Measurements from ENCODE around the gene GOLGA6L22.
"Not testable (repeated sequence)": the region's sequence is repeated elsewhere in the genome, so short reads cannot be mapped to it uniquely, and the experiment has no call there.

Gene GOLGA6L22

DNA sequence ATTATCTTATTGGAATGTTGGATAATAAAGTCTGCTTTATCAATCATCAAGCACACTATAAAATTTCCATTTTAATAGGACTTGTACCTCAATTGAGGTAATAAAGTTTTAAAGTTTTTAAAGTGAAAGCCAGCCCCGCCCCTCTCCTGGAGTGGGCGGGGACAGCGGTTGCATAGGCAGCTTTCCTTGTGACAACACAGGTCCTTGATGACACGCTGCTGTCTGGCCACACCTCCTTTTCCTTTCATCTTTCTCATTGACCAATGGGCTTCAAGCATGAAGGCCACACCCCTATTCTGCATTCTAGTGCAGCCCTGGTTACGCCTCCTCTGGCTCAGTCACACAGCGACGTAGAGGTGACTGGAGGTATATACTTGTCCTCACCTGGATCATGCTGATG, at the start of gene GOLGA6L22:
TSS of gene GOLGA6L22 (plus strand) at position 301 of the 400 bp plus-strand sequence. CDS start at position 392, 91 bp downstream.
- H3K36me3 ChIP-seq (ENCODE audit: control insufficient read depth, insufficient read depth, low read length); H3K9me3 ChIP-seq (ENCODE audit: control insufficient read depth, insufficient read depth, low read length); H3K9ac ChIP-seq (ENCODE audit: low read depth, low read length); H3K27me3 ChIP-seq (ENCODE audit: control insufficient read depth, insufficient read depth, low read length); H3K4me3 ChIP-seq (ENCODE audit: low read depth, low read length); H3K4me1 ChIP-seq (ENCODE audit: control insufficient read depth, insufficient read depth, low read length): not testable (repeated sequence)

DNA sequence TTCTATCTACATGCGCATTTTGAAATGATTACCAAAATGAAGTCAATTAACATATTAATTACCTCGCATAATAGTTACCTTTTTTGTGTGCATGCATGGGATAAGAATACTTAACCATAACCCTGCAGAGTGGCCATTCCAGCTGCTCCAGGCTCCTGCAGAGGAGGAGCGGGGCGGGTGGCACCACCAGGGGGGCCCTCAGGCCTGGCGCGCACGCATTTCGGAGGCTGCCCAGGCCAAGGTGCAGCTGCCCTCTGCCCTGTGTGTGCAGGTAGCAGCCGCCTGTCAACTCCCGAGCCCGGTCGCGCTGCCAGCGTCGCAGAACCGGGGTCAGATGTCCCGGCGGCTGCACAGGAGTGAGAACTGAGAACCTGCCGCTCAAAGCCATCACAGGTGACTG, 41.4 kb upstream of the GOLGA6L22 start:
- not testable (repeated sequence) for H3K36me3 ChIP-seq (ENCODE audit: control insufficient read depth, insufficient read depth, low read length); H3K27me3 ChIP-seq (ENCODE audit: control insufficient read depth, insufficient read depth, low read length); H3K9me3 ChIP-seq (ENCODE audit: control insufficient read depth, insufficient read depth, low read length); H3K4me3 ChIP-seq (ENCODE audit: low read depth, low read length); H3K4me1 ChIP-seq (ENCODE audit: control insufficient read depth, insufficient read depth, low read length); H3K9ac ChIP-seq (ENCODE audit: low read depth, low read length)

GRCh38 chr15:22417795-22418194, 40.9 kb upstream of the GOLGA6L22 start:
- H3K4me1 ChIP-seq (ENCODE audit: control insufficient read depth, insufficient read depth, low read length); H3K9me3 ChIP-seq (ENCODE audit: control insufficient read depth, insufficient read depth, low read length); H3K9ac ChIP-seq (ENCODE audit: low read depth, low read length); H3K4me3 ChIP-seq (ENCODE audit: low read depth, low read length); H3K27me3 ChIP-seq (ENCODE audit: control insufficient read depth, insufficient read depth, low read length); H3K36me3 ChIP-seq (ENCODE audit: control insufficient read depth, insufficient read depth, low read length): not testable (repeated sequence)

DNA sequence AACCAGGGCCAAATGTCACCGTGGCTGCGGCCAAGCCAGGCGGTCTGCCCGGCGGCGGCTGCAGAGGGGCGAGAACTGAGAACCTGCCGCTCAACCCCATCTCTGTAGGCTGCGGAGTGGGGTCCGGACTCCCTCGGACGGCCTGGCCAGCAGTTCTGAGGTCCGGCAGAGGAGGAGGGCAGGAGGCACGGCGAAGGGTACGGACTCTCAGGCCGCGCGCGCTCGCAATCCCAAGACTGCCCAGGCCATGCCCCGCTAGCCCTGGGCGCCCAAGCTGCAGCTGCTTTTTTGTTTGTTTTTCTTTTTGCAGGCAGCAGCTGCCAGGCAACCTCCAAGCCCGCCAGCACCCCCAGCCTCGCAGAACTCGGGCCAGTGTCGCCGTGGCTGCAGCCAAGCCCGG, 40.5 kb upstream of the GOLGA6L22 start:
- H3K27me3 ChIP-seq (ENCODE audit: control insufficient read depth, insufficient read depth, low read length); H3K36me3 ChIP-seq (ENCODE audit: control insufficient read depth, insufficient read depth, low read length); H3K9ac ChIP-seq (ENCODE audit: low read depth, low read length); H3K4me1 ChIP-seq (ENCODE audit: control insufficient read depth, insufficient read depth, low read length); H3K9me3 ChIP-seq (ENCODE audit: control insufficient read depth, insufficient read depth, low read length); H3K4me3 ChIP-seq (ENCODE audit: low read depth, low read length): not testable (repeated sequence)

DNA sequence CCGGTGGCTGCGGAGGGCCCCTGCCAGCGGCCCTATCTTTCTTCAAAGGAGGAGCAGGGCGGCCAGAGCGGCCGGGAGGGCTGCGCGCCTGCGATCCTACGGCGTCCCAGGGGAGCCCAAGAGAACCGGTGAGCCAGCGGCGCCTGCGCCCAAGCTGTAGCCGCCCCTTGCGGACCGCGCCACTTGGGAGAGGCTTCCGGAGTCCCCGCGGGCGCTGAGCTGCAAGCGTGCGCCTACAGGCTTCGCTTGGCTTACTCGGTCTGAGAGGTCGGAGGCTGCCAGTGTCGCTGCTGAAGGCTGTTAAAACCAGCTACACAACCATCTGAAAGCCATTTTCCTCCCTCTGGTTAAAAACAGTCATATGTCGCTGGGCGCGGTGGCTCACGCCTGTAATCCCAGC, 40.0 kb upstream of the GOLGA6L22 start:
- not testable (repeated sequence) for H3K9me3 ChIP-seq (ENCODE audit: control insufficient read depth, insufficient read depth, low read length); H3K9ac ChIP-seq (ENCODE audit: low read depth, low read length); H3K27me3 ChIP-seq (ENCODE audit: control insufficient read depth, insufficient read depth, low read length); H3K4me1 ChIP-seq (ENCODE audit: control insufficient read depth, insufficient read depth, low read length); H3K4me3 ChIP-seq (ENCODE audit: low read depth, low read length); H3K36me3 ChIP-seq (ENCODE audit: control insufficient read depth, insufficient read depth, low read length)

- not testable (repeated sequence) for H3K27me3 ChIP-seq (ENCODE audit: control insufficient read depth, insufficient read depth, low read length); H3K4me3 ChIP-seq (ENCODE audit: low read depth, low read length); H3K9me3 ChIP-seq (ENCODE audit: control insufficient read depth, insufficient read depth, low read length); H3K4me1 ChIP-seq (ENCODE audit: control insufficient read depth, insufficient read depth, low read length); H3K36me3 ChIP-seq (ENCODE audit: control insufficient read depth, insufficient read depth, low read length); H3K9ac ChIP-seq (ENCODE audit: low read depth, low read length)
Measured at GRCh38 chr15:22420340-22420739, 38.4 kb upstream of the GOLGA6L22 start.

DNA sequence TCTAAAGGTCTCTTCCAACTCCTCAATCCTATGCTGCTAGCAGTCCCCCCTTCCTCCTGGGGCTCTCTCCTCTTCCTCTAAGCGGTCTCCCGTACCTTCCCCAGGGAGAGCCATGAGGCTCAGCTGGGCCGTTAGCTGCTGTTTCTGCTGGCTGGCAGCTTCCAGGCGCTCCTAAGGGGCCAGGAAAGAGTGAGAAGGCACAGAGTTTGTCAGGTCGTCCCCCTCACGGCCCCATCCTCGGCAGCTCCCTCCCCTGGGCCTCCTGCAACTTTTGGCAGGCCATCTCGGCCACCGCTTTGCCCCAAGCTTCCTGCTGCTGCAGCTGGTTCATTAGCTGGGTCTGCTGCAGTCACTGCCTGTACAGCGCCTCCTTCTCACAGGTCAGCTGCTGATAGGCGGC, 29.3 kb upstream of the GOLGA6L22 start:
- H3K9me3 ChIP-seq (ENCODE audit: control insufficient read depth, insufficient read depth, low read length); H3K36me3 ChIP-seq (ENCODE audit: control insufficient read depth, insufficient read depth, low read length); H3K4me3 ChIP-seq (ENCODE audit: low read depth, low read length); H3K9ac ChIP-seq (ENCODE audit: low read depth, low read length); H3K4me1 ChIP-seq (ENCODE audit: control insufficient read depth, insufficient read depth, low read length); H3K27me3 ChIP-seq (ENCODE audit: control insufficient read depth, insufficient read depth, low read length): not testable (repeated sequence)

DNA sequence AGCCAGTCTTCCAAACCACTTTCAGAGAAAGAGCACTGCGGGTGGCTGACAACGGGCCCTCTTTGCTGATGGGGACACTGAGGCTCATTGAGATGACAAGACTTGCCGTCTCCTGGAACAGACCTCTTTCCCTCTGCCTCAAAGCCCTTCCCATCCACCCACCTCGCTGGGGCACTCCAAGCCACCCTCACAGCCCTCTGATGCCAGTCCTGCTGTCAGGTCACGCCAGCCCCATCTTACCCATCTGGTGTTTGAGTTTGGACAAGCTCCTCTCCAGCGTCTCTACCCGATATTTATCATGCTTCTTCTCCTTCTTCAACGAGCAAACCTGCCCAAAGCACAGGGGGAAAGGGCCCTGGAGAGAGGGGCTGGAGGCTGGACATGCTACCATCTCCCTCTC, 27.0 kb upstream of the GOLGA6L22 start:
- H3K27me3 ChIP-seq (ENCODE audit: control insufficient read depth, insufficient read depth, low read length); H3K9me3 ChIP-seq (ENCODE audit: control insufficient read depth, insufficient read depth, low read length); H3K9ac ChIP-seq (ENCODE audit: low read depth, low read length); H3K36me3 ChIP-seq (ENCODE audit: control insufficient read depth, insufficient read depth, low read length); H3K4me3 ChIP-seq (ENCODE audit: low read depth, low read length); H3K4me1 ChIP-seq (ENCODE audit: control insufficient read depth, insufficient read depth, low read length): not testable (repeated sequence)

- H3K4me3 ChIP-seq (ENCODE audit: low read depth, low read length); H3K36me3 ChIP-seq (ENCODE audit: control insufficient read depth, insufficient read depth, low read length); H3K4me1 ChIP-seq (ENCODE audit: control insufficient read depth, insufficient read depth, low read length); H3K9ac ChIP-seq (ENCODE audit: low read depth, low read length); H3K27me3 ChIP-seq (ENCODE audit: control insufficient read depth, insufficient read depth, low read length); H3K9me3 ChIP-seq (ENCODE audit: control insufficient read depth, insufficient read depth, low read length): not testable (repeated sequence)
Measured at GRCh38 chr15:22494490-22495113, 35.9 kb downstream of the GOLGA6L22 start.

DNA sequence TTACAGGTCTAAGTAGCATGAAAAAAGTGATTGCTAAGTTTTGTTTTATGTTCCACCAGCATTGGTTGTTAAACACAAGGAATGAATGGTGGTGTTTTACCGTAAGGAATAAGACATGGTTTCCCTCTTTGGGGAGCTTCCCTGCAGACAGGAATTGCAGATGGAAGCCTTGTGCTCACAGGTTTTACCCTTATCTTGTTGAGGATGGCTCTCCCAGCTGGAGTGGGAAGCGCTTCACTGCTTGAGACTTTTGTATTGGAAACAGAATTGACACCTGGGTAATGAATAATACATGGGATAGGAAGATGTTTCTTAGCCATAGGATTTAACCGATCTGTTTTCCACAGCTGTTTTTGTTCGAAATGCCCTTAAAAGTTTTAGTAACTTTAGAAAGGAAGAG, 38.5 kb downstream of the GOLGA6L22 start:
- H3K27me3 ChIP-seq (ENCODE audit: control insufficient read depth, insufficient read depth, low read length); H3K36me3 ChIP-seq (ENCODE audit: control insufficient read depth, insufficient read depth, low read length); H3K9ac ChIP-seq (ENCODE audit: low read depth, low read length); H3K9me3 ChIP-seq (ENCODE audit: control insufficient read depth, insufficient read depth, low read length); H3K4me1 ChIP-seq (ENCODE audit: control insufficient read depth, insufficient read depth, low read length); H3K4me3 ChIP-seq (ENCODE audit: low read depth, low read length): not testable (repeated sequence)

- not testable (repeated sequence) for H3K9me3 ChIP-seq (ENCODE audit: control insufficient read depth, insufficient read depth, low read length); H3K36me3 ChIP-seq (ENCODE audit: control insufficient read depth, insufficient read depth, low read length); H3K9ac ChIP-seq (ENCODE audit: low read depth, low read length); H3K27me3 ChIP-seq (ENCODE audit: control insufficient read depth, insufficient read depth, low read length); H3K4me3 ChIP-seq (ENCODE audit: low read depth, low read length); H3K4me1 ChIP-seq (ENCODE audit: control insufficient read depth, insufficient read depth, low read length)
Measured at GRCh38 chr15:22498220-22498925, 39.7 kb downstream of the GOLGA6L22 start.

- not testable (repeated sequence) for H3K9me3 ChIP-seq (ENCODE audit: control insufficient read depth, insufficient read depth, low read length); H3K4me1 ChIP-seq (ENCODE audit: control insufficient read depth, insufficient read depth, low read length); H3K4me3 ChIP-seq (ENCODE audit: low read depth, low read length); H3K36me3 ChIP-seq (ENCODE audit: control insufficient read depth, insufficient read depth, low read length); H3K9ac ChIP-seq (ENCODE audit: low read depth, low read length); H3K27me3 ChIP-seq (ENCODE audit: control insufficient read depth, insufficient read depth, low read length)
Measured at GRCh38 chr15:22502272-22502671, 43.6 kb downstream of the GOLGA6L22 start.
